Activated CD4-positive, alpha-beta T cell treated with anti-CD3 and anti-CD28 coated beads, Interleukin-2, amount 10 ng/mL, durations not matched to agents 7 days and 5 days (primary cell): ENCODE results near the gene CEP170. TPM values are rescaled to one million over a fixed set of nuclear protein-coding genes. Genes with fewer than 3 reads are reported as not detected.
"Not testable (repeated sequence)": the region's sequence is repeated elsewhere in the genome, so short reads cannot be mapped to it uniquely, and the experiment has no call there.

Source experiments
- CTCF ChIA-PET: fragments of 350-600 bp; sonication (Branson Sonifier 250); formaldehyde crosslinking; loops from one replicate; lab custom pipeline; 2021; ENCODE audit warnings: antibody characterized with exemption; lab: Charles Lee
- POLR2A ChIA-PET: fragments of 350-600 bp; sonication (Branson Sonifier 250); formaldehyde crosslinking; loops from one replicate; lab custom pipeline; 2021; ENCODE audit warnings: antibody characterized with exemption; lab: Charles Lee
- DNase-seq: peaks from one replicate; pipeline ENCODE4 v3.0.0-alpha.2; 2020
- H3K27ac Mint-ChIP-seq: one replicate; pipeline ENCODE4 v1.8.0; 2021; ENCODE audit warnings: mild to moderate bottlenecking, moderate library complexity, mixed read lengths
- H3K27me3 Mint-ChIP-seq: one replicate; pipeline ENCODE4 v1.8.0; 2021; ENCODE audit warnings: mixed read lengths
- H3K36me3 Mint-ChIP-seq: one replicate; pipeline ENCODE4 v1.8.0; 2021; ENCODE audit warnings: low read depth, mixed read lengths
- H3K4me1 Mint-ChIP-seq: one replicate; pipeline ENCODE4 v1.8.0; 2021; ENCODE audit warnings: mixed read lengths
- H3K4me3 Mint-ChIP-seq: one replicate; pipeline ENCODE4 v1.8.0; 2021; ENCODE audit warnings: mild to moderate bottlenecking, moderate library complexity, mixed read lengths
- H3K9me3 Mint-ChIP-seq: one replicate; pipeline ENCODE4 v1.8.0; 2021; ENCODE audit warnings: mixed read lengths
- total RNA-seq, 2 experiments: library from RNA; stranded (reverse); gene quantifications; one replicate each; pipeline ENCODE4 v1.2.3, GENCODE V29; 2021

CEP170 gene
- total RNA-seq, 2 experiments from 2014 or later: 32.1 to 39.8 TPM

GRCh38 chr1:243183176-243183575 lies 71.9 kb downstream of the CEP170 start:
- H3K27ac Mint-ChIP-seq, H3K9me3 Mint-ChIP-seq, H3K4me3 Mint-ChIP-seq, POLR2A ChIA-PET, CTCF ChIA-PET, DNase-seq, H3K27me3 Mint-ChIP-seq: not testable (repeated sequence)
- Mint-ChIP-seq H3K4me1 (peaks cover 23% of the 10 kb centered on the region), H3K36me3 (peaks cover 41% of the 10 kb centered on the region)

- ChIA-PET CTCF (no interaction called here), POLR2A (interaction anchor here (0.7 kb wide), 1 partner anchor 1105 kb away, joined by 3 read pairs; no protein-coding TSS in a partner anchor)
- Mint-ChIP-seq H3K27ac (no peak overlapping the region), H3K4me1 (peaks cover 23% of the 10 kb centered on the region), H3K27me3 (no peaks in the 10 kb centered on the region), H3K9me3 (no peaks in the 10 kb centered on the region), H3K36me3 (peaks cover 19% of the 10 kb centered on the region), H3K4me3 (peak overlapping the region; percentile 15)
- no peak for DNase-seq
Observed at GRCh38 chr1:243179720-243180119, 75.4 kb downstream of the CEP170 start.

DNA sequence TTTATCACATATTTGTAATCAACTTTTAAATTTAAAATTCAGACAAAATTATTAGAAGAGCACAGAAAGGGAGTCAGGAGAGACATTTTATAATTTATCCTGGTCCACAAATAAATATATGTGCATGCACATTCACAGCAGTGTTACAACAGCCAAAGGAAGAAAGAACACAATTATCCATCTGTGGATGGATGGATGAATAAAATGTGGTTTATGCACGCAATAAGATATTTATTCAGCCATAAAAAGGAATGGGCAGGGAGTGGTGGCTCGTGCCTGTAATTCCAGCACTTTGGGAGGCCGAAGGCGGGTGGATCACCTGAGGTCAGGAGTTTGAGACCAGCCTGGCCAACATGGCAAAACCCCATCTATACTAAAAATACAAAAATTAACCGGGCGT lies 77.3 kb downstream of the CEP170 start:
- H3K27me3 Mint-ChIP-seq, H3K27ac Mint-ChIP-seq, H3K9me3 Mint-ChIP-seq, DNase-seq, CTCF ChIA-PET, POLR2A ChIA-PET, H3K4me3 Mint-ChIP-seq: not testable (repeated sequence)
- Mint-ChIP-seq H3K36me3 (peaks cover 19% of the 10 kb centered on the region), H3K4me1 (peaks cover 25% of the 10 kb centered on the region)

DNA sequence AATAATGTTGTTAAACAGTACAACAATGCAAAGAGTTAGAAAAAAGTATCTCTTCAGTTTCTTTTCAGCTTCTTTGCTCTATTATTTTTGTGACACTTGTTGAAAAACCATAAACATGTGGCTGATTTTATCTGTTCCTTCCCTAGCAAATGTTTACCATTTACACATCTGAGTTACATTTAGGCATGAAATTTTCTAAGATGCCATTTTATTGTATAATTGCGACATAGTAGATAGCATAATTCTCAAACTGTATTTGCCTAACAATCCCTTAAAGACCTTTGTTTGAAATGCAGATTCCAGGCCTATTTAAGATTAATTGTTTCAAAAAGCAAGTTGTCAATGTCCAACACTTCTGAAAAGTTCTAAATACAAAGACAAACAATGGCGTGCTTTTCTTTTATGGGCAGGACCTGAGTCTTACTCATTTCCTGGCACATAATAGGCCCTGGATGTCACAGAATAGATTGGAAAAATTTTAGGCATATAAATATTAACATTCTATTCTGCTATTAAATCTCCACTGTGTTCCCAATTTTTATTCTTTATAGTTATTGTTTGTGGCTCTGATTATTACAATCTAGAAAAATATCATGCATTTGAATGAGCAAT lies 81.2 kb downstream of the CEP170 start:
- H3K4me3 Mint-ChIP-seq, CTCF ChIA-PET, H3K27ac Mint-ChIP-seq, POLR2A ChIA-PET, H3K36me3 Mint-ChIP-seq, DNase-seq, H3K9me3 Mint-ChIP-seq, H3K27me3 Mint-ChIP-seq, H3K4me1 Mint-ChIP-seq: not testable (repeated sequence)

DNA sequence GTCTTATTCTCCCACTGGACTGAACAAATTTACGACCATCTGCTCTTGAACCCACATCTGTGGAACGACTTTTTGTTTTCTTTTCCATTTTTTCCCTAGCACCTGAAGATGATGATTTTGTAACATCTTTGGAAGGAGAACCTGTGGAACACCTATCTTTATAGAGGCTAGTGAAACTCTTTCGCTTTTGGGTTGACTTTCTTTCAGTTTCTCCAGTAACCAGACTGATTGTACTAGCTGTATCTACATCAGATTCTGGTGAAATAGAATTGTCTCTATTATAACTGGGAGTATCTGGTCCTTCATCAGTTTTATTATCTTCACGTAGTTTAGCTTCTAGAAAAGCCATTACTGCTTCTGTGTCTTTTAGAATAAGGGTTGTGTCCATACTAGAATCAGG lies 90.2 kb downstream of the CEP170 start:
- H3K4me3 Mint-ChIP-seq, H3K36me3 Mint-ChIP-seq, POLR2A ChIA-PET, CTCF ChIA-PET, H3K27me3 Mint-ChIP-seq, DNase-seq, H3K9me3 Mint-ChIP-seq, H3K27ac Mint-ChIP-seq: not testable (repeated sequence)
- H3K4me1 Mint-ChIP-seq: peaks cover 12% of the 10 kb centered on the region

GRCh38 chr1:243150906-243151305 lies 104.2 kb downstream of the CEP170 start:
- peaks cover 19% of the 10 kb centered on the region for H3K4me1 Mint-ChIP-seq
- H3K4me3 Mint-ChIP-seq, H3K27me3 Mint-ChIP-seq, H3K9me3 Mint-ChIP-seq, POLR2A ChIA-PET, CTCF ChIA-PET: not testable (repeated sequence)
- H3K27ac Mint-ChIP-seq: peak overlapping the region; percentile 74
- peaks cover 18% of the 10 kb centered on the region for H3K36me3 Mint-ChIP-seq
- peak; percentile 7 for DNase-seq

- H3K27ac Mint-ChIP-seq, DNase-seq, H3K9me3 Mint-ChIP-seq, H3K27me3 Mint-ChIP-seq, CTCF ChIA-PET, H3K4me3 Mint-ChIP-seq, H3K36me3 Mint-ChIP-seq, POLR2A ChIA-PET: not testable (repeated sequence)
- H3K4me1 Mint-ChIP-seq: peaks cover 19% of the 10 kb centered on the region
Observed at GRCh38 chr1:243149120-243149519, 106.0 kb downstream of the CEP170 start.

GRCh38 chr1:243147351-243147750 lies 107.7 kb downstream of the CEP170 start:
- H3K36me3 Mint-ChIP-seq, H3K9me3 Mint-ChIP-seq, DNase-seq, H3K27me3 Mint-ChIP-seq, POLR2A ChIA-PET, H3K4me3 Mint-ChIP-seq, CTCF ChIA-PET, H3K27ac Mint-ChIP-seq: not testable (repeated sequence)
- peaks cover 19% of the 10 kb centered on the region for H3K4me1 Mint-ChIP-seq

GRCh38 chr1:243140498-243140897 lies 114.6 kb downstream of the CEP170 start:
- H3K9me3 Mint-ChIP-seq, H3K36me3 Mint-ChIP-seq, H3K27ac Mint-ChIP-seq, DNase-seq, H3K4me3 Mint-ChIP-seq, H3K4me1 Mint-ChIP-seq, CTCF ChIA-PET, H3K27me3 Mint-ChIP-seq, POLR2A ChIA-PET: not testable (repeated sequence)

DNA sequence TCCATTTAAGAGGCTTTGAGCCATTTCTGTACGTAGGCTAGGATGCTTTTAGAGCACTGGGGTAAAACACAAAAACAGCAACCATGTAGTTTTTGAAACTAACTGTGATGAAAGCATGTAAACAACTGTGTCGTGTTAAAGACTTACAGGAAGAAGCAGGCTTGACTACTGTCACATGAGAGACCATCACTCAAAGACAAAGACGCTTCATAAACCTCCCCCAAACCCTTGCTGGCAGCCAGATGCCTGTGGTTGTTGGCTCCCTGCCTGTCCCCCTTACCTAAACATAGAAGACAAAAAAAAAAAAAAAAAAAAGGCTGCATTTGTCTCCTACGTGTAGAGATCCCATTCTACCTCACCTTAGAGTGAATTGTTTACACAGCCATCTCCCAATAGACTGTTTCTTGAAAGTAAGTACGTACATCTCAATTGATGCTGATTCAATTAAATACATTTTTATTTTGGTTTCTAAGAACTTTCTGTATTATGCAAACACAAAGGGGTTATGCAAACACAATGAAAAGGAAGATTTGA lies 132.1 kb downstream of the CEP170 start:
- CTCF ChIA-PET: not testable (repeated sequence)

GRCh38 chr1:243121939-243122338 lies 133.1 kb downstream of the CEP170 start:
- H3K4me3 Mint-ChIP-seq, CTCF ChIA-PET, H3K27me3 Mint-ChIP-seq, DNase-seq, H3K27ac Mint-ChIP-seq, H3K9me3 Mint-ChIP-seq, POLR2A ChIA-PET, H3K36me3 Mint-ChIP-seq: not testable (repeated sequence)
- H3K4me1 Mint-ChIP-seq: peaks cover 12% of the 10 kb centered on the region

More for the DNA sequence above, 132.1 kb downstream of the CEP170 start:
- H3K4me1 Mint-ChIP-seq: peaks cover 12% of the 10 kb centered on the region
- H3K9me3 Mint-ChIP-seq, H3K36me3 Mint-ChIP-seq, H3K27me3 Mint-ChIP-seq, POLR2A ChIA-PET, DNase-seq, H3K4me3 Mint-ChIP-seq: not testable (repeated sequence)
- H3K27ac Mint-ChIP-seq: peak overlapping the region; percentile 79

- H3K27ac Mint-ChIP-seq: not testable (repeated sequence)
Observed at GRCh38 chr1:243118601-243119322, 136.3 kb downstream of the CEP170 start.

DNA sequence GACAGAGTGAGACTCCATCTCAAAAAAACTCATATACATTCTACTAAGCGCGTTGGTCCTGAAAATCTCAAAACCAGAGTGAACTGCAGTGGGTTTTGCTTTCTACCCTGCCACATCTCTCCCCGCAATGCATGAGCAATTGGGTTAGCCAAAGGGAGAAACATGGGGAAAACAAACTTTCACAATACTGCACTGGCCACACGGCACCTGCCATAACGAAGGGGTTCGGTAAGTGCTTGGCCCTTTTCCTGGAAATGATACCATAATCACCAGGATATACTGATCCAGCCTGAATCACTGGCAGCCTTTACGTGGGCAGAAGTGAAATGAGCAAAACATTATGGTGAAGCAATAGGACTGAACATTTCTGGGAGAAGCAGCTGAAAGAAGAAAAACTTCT lies 138.9 kb downstream of the CEP170 start:
- H3K4me3 Mint-ChIP-seq, CTCF ChIA-PET: not testable (repeated sequence)

More at GRCh38 chr1:243118601-243119322, 136.3 kb downstream of the CEP170 start:
- CTCF ChIA-PET, H3K36me3 Mint-ChIP-seq, DNase-seq, H3K4me3 Mint-ChIP-seq, H3K9me3 Mint-ChIP-seq, H3K27me3 Mint-ChIP-seq, POLR2A ChIA-PET: not testable (repeated sequence)
- peaks cover 21% of the 10 kb centered on the region for H3K4me1 Mint-ChIP-seq

More for the DNA sequence above, 138.9 kb downstream of the CEP170 start:
- H3K27me3 Mint-ChIP-seq, H3K4me1 Mint-ChIP-seq, H3K36me3 Mint-ChIP-seq, H3K9me3 Mint-ChIP-seq, POLR2A ChIA-PET, DNase-seq, H3K27ac Mint-ChIP-seq: not testable (repeated sequence)
